ENCODE data around the gene TPRN.

TPRN gene

GRCh38 chr9:137184881-137185660, 15.5 kb downstream of the TPRN start:
- no peak overlapping the region for H4K8ac ChIP-seq (ENCODE audit: low read depth, low read length)
- no peak overlapping the region for H3K9ac ChIP-seq (ENCODE audit: low read length)
- H3K27me3 ChIP-seq (ENCODE audit: insufficient read depth, low read length), result no peaks in the 10 kb centered on the region
- no peak overlapping the region for H2BK5ac ChIP-seq (ENCODE audit: low read depth, low read length, poor library complexity)
- no peak overlapping the region for H3K4me2 ChIP-seq (ENCODE audit: low read length)
- peaks cover 5% of the 10 kb centered on the region for H3K79me1 ChIP-seq (ENCODE audit: low read length)
- H3K36me3 ChIP-seq (ENCODE audit: control insufficient read depth in 1 of 2, insufficient read depth in 2 of 2, low read length in 2 of 2), result peaks cover 69 to 72% of the 10 kb centered on the region in 2 experiments
- no peak overlapping the region for H3K23ac ChIP-seq (ENCODE audit: low read length)
- H3K4me3 ChIP-seq (ENCODE audit: low read depth, low read length), result no peak overlapping the region
- H2AFZ ChIP-seq (ENCODE audit: insufficient read depth, low read length, poor library complexity), result no peak overlapping the region
- DNase-seq, result no peak
- no peak overlapping the region for H2BK120ac ChIP-seq (ENCODE audit: insufficient read depth, low read length, poor library complexity)
- no peak overlapping the region for H3K27ac ChIP-seq (ENCODE audit: low read depth, low read length)
- H3K18ac ChIP-seq (ENCODE audit: low read length), result no peak overlapping the region
- H4K12ac ChIP-seq (ENCODE audit: low read depth, low read length), result no peak overlapping the region
- no peak overlapping the region for H4K91ac ChIP-seq (ENCODE audit: low read depth, low read length)
- H2BK12ac ChIP-seq (ENCODE audit: low read length), result no peak overlapping the region
- peaks cover 8% of the 10 kb centered on the region for H3K79me2 ChIP-seq (ENCODE audit: control insufficient read depth, insufficient read depth, low read length, poor library complexity)
- H3K9me3 ChIP-seq (ENCODE audit: insufficient read depth, low read depth, low read length), result peaks cover 2% of the 10 kb centered on the region
- H3K14ac ChIP-seq (ENCODE audit: low read length), result no peak overlapping the region
- H3K4ac ChIP-seq (ENCODE audit: low read depth, low read length), result no peak overlapping the region
- WGBS (ENCODE audit: extremely low coverage, insufficient coverage, insufficient read length), result no CpG with 5 or more reads among the region's 48 CpGs
- no peak overlapping the region for H2AK5ac ChIP-seq (ENCODE audit: low read length)
- H3K4me1 ChIP-seq (ENCODE audit: control insufficient read depth in 1 of 2, insufficient read depth in 2 of 2, low read length in 2 of 2), result peaks cover 17 to 18% of the 10 kb centered on the region in 2 experiments

DNA sequence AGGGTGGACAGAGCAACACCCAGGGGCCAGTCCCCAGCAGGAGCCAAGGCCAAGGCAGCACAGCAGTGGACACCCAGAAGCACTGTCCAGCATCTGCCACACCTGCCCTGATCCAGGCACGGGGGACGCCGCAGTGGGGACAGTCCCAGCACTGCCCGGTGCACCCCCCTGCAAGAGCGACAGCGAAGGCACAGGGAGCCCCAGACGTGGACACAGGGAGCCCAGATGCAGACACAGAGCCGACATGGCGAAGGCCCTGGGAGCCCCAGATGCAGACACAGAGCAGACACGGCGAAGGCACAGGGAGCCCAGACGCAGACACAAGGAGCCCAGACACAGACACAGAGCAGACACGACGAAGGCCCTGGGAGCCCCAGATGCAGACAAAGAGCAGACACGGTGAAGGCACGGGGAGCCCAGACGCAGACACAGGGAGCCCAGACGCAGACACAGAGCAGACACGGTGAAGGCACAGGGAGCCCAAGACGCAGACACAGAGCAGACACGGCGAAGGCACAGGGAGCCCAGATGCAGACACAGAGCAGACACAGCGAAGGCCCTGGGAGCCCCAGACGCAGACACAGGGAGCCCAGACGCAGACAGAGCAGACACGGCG, 16.5 kb downstream of the TPRN start:
- H3K9ac ChIP-seq (ENCODE audit: low read length), result no peak overlapping the region
- WGBS (ENCODE audit: extremely low coverage, insufficient coverage, insufficient read length), result no CpG with 5 or more reads among the region's 27 CpGs

DNA sequence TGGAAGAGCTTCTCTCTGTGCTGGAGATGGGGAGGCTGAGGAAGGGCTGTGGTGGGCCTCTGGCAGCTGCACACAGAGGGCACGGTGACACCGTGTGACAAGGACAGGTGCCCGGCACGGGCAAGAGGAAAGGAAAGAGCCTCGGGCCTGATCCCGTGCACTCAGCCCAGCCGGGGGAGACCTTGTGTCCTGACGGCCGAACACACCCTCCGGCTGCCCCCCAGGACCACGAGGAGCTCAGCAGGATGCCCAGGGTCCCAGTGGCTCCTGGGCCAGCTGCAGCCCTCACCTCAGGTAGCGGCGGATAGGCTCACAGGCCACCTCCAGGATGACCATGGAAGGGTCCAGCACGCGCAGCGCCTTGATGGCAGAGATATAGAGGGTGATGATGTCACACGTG, 17.7 kb downstream of the TPRN start:
- Histone ChIP-seq H3K4me1 (ENCODE audit: control insufficient read depth in 1 of 2, insufficient read depth in 2 of 2, low read length in 2 of 2) (peaks cover 8 to 10% of the 10 kb centered on the region in 2 experiments), H4K91ac (ENCODE audit: low read depth, low read length) (no peak overlapping the region), H3K27me3 (ENCODE audit: insufficient read depth, low read length) (no peaks in the 10 kb centered on the region), H2AK5ac (ENCODE audit: low read length) (no peak overlapping the region), H3K23ac (ENCODE audit: low read length) (no peak overlapping the region), H3K4me2 (ENCODE audit: low read length) (no peak overlapping the region), H3K79me2 (ENCODE audit: control insufficient read depth, insufficient read depth, low read length, poor library complexity) (no peaks in the 10 kb centered on the region), H2BK120ac (ENCODE audit: insufficient read depth, low read length, poor library complexity) (no peak overlapping the region), H3K4me3 (ENCODE audit: low read depth, low read length) (no peak overlapping the region), H3K9ac (ENCODE audit: low read length) (no peak overlapping the region), H3K27ac (ENCODE audit: low read depth, low read length) (no peak overlapping the region), H2BK12ac (ENCODE audit: low read length) (no peak overlapping the region), H2BK5ac (ENCODE audit: low read depth, low read length, poor library complexity) (no peak overlapping the region), H4K8ac (ENCODE audit: low read depth, low read length) (no peak overlapping the region), H3K14ac (ENCODE audit: low read length) (no peak overlapping the region), H3K18ac (ENCODE audit: low read length) (no peak overlapping the region), H3K36me3 (ENCODE audit: control insufficient read depth in 1 of 2, insufficient read depth in 2 of 2, low read length in 2 of 2) (peaks cover 78 to 84% of the 10 kb centered on the region in 2 experiments), H3K4ac (ENCODE audit: low read depth, low read length) (no peak overlapping the region), H3K9me3 (ENCODE audit: insufficient read depth, low read depth, low read length) (peaks cover 2% of the 10 kb centered on the region), H3K79me1 (ENCODE audit: low read length) (no peaks in the 10 kb centered on the region), H2AFZ (ENCODE audit: insufficient read depth, low read length, poor library complexity) (no peak overlapping the region), H4K12ac (ENCODE audit: low read depth, low read length) (no peak overlapping the region)
- no CpG with 5 or more reads among the region's 17 CpGs for WGBS (ENCODE audit: extremely low coverage, insufficient coverage, insufficient read length)
- no peak for DNase-seq

More for the DNA sequence above, 16.5 kb downstream of the TPRN start:
- no peak overlapping the region for H2AK5ac ChIP-seq (ENCODE audit: low read length)
- H3K27me3 ChIP-seq (ENCODE audit: insufficient read depth, low read length), result no peaks in the 10 kb centered on the region
- no peak overlapping the region for H3K23ac ChIP-seq (ENCODE audit: low read length)
- H2BK12ac ChIP-seq (ENCODE audit: low read length), result no peak overlapping the region
- peaks cover 6% of the 10 kb centered on the region for H3K79me2 ChIP-seq (ENCODE audit: control insufficient read depth, insufficient read depth, low read length, poor library complexity)
- peaks cover 2% of the 10 kb centered on the region for H3K9me3 ChIP-seq (ENCODE audit: insufficient read depth, low read depth, low read length)
- no peak overlapping the region for H3K4me3 ChIP-seq (ENCODE audit: low read depth, low read length)
- H3K14ac ChIP-seq (ENCODE audit: low read length), result no peak overlapping the region
- no peak overlapping the region for H4K91ac ChIP-seq (ENCODE audit: low read depth, low read length)
- peaks cover 74 to 77% of the 10 kb centered on the region in 2 experiments for H3K36me3 ChIP-seq (ENCODE audit: control insufficient read depth in 1 of 2, insufficient read depth in 2 of 2, low read length in 2 of 2)
- peaks cover 5% of the 10 kb centered on the region for H3K79me1 ChIP-seq (ENCODE audit: low read length)
- no peak overlapping the region for H3K18ac ChIP-seq (ENCODE audit: low read length)
- H3K4ac ChIP-seq (ENCODE audit: low read depth, low read length), result no peak overlapping the region
- H3K4me2 ChIP-seq (ENCODE audit: low read length), result no peak overlapping the region
- no peak overlapping the region for H3K27ac ChIP-seq (ENCODE audit: low read depth, low read length)
- peaks cover 8 to 9% of the 10 kb centered on the region in 2 experiments for H3K4me1 ChIP-seq (ENCODE audit: control insufficient read depth in 1 of 2, insufficient read depth in 2 of 2, low read length in 2 of 2)
- no peak overlapping the region for H2AFZ ChIP-seq (ENCODE audit: insufficient read depth, low read length, poor library complexity)
- DNase-seq, result no peak
- H4K8ac ChIP-seq (ENCODE audit: low read depth, low read length), result no peak overlapping the region
- H4K12ac ChIP-seq (ENCODE audit: low read depth, low read length), result no peak overlapping the region
- no peak overlapping the region for H2BK120ac ChIP-seq (ENCODE audit: insufficient read depth, low read length, poor library complexity)
- H2BK5ac ChIP-seq (ENCODE audit: low read depth, low read length, poor library complexity), result no peak overlapping the region

DNA sequence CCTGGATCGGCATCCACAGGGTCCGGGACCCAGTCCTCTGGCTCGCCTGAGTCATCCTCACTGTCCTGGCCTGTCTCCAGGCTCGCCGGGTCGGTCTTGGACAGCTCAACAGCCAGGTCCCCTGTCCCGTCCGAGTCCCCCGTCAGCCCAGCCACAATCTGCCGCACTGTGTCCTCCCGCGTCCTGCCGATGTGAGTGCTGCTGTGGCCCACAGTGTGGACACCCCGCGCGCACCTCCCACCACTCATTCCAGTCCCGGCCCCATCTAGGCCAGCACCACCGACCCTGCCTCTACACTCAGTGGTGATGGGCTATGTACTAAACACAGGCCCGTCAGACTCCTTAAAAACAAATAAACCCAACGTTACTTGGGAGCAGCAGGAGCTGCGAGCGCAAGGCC, 18.9 kb downstream of the TPRN start:
- peaks cover 75 to 83% of the 10 kb centered on the region in 2 experiments for H3K36me3 ChIP-seq (ENCODE audit: control insufficient read depth in 1 of 2, insufficient read depth in 2 of 2, low read length in 2 of 2)
- DNase-seq, result no peak
- WGBS (ENCODE audit: extremely low coverage, insufficient coverage, insufficient read length), result no CpG with 5 or more reads among the region's 22 CpGs
- no peak overlapping the region for H2BK12ac ChIP-seq (ENCODE audit: low read length)
- H3K27me3 ChIP-seq (ENCODE audit: insufficient read depth, low read length), result no peaks in the 10 kb centered on the region
- H2BK120ac ChIP-seq (ENCODE audit: insufficient read depth, low read length, poor library complexity), result no peak overlapping the region
- H3K4me1 ChIP-seq (ENCODE audit: control insufficient read depth in 1 of 2, insufficient read depth in 2 of 2, low read length in 2 of 2), result peaks cover 0 to 3% of the 10 kb centered on the region in 2 experiments
- H3K9me3 ChIP-seq (ENCODE audit: insufficient read depth, low read depth, low read length), result peaks cover 2% of the 10 kb centered on the region
- no peak overlapping the region for H2AFZ ChIP-seq (ENCODE audit: insufficient read depth, low read length, poor library complexity)
- no peak overlapping the region for H3K23ac ChIP-seq (ENCODE audit: low read length)
- H4K91ac ChIP-seq (ENCODE audit: low read depth, low read length), result no peak overlapping the region
- H4K8ac ChIP-seq (ENCODE audit: low read depth, low read length), result no peak overlapping the region
- no peak overlapping the region for H3K4me3 ChIP-seq (ENCODE audit: low read depth, low read length)
- H4K12ac ChIP-seq (ENCODE audit: low read depth, low read length), result no peak overlapping the region
- no peak overlapping the region for H3K27ac ChIP-seq (ENCODE audit: low read depth, low read length)
- H3K4me2 ChIP-seq (ENCODE audit: low read length), result no peak overlapping the region
- no peak overlapping the region for H3K4ac ChIP-seq (ENCODE audit: low read depth, low read length)
- no peak overlapping the region for H3K14ac ChIP-seq (ENCODE audit: low read length)
- H3K79me1 ChIP-seq (ENCODE audit: low read length), result no peaks in the 10 kb centered on the region
- H3K79me2 ChIP-seq (ENCODE audit: control insufficient read depth, insufficient read depth, low read length, poor library complexity), result no peaks in the 10 kb centered on the region
- no peak overlapping the region for H3K9ac ChIP-seq (ENCODE audit: low read length)
- no peak overlapping the region for H2BK5ac ChIP-seq (ENCODE audit: low read depth, low read length, poor library complexity)
- no peak overlapping the region for H3K18ac ChIP-seq (ENCODE audit: low read length)
- H2AK5ac ChIP-seq (ENCODE audit: low read length), result no peak overlapping the region

All from trophoblast cell (in vitro differentiated cells and primary cell).